B cell (primary cell): Measurements from ENCODE around the gene FOXK1. TPM values are rescaled to one million over a fixed set of nuclear protein-coding genes. Genes with fewer than 3 reads are reported as not detected.

Experiments used
- ATAC-seq: fragments of 200-7000 bp; cut with Tn5 transposase; one replicate; pipeline ENCODE4 v1.10.0; 2021; ENCODE audit warnings: low read depth, mild to moderate bottlenecking, moderate number of reproducible peaks, moderate library complexity
- CTCF ChIA-PET: fragments of 350-600 bp; sonication (Branson Sonifier 250); formaldehyde crosslinking; loops from one replicate; lab custom pipeline; 2021; ENCODE audit warnings: antibody characterized with exemption, inconsistent platforms; lab: Charles Lee
- POLR2A ChIA-PET: fragments of 350-600 bp; sonication (Branson Sonifier 250); formaldehyde crosslinking; loops from one replicate; lab custom pipeline; 2021; ENCODE audit warnings: antibody characterized with exemption; lab: Charles Lee
- DNase-seq: peaks from one replicate; pipeline ENCODE4 v3.0.0; 2013
- H2AFZ ChIP-seq: 2 replicates; pipeline ENCODE4 v1.6.1; 2012; ENCODE audit warnings: mild to moderate bottlenecking, low read depth, low read length; ENCODE audit not compliant: insufficient read depth, poor library complexity, severe bottlenecking
- H3K27ac ChIP-seq, 2 donors: 1 replicate in 1 of 2; 2 replicates in 1 of 2; pipeline ENCODE4 v1.5.1; 2012 to 2013; ENCODE audit warnings: low read length in 2 of 2, mild to moderate bottlenecking in 2 of 2, moderate library complexity in 1 of 2
- H3K27me3 ChIP-seq, 4 experiments: fragments of 200-600 bp in 1 of 4; sonication (generic) in 1 of 4; replicated peaks in 1 of 4; 1 replicate in 2 of 4; 2 replicates in 2 of 4; pipeline versions ENCODE4 v1.6.1 to v1.7.0; 2013 to 2016; ENCODE audit warnings: low read length in 3 of 4, mild to moderate bottlenecking in 2 of 4, mixed read lengths in 1 of 4, moderate library complexity in 1 of 4; ENCODE audit not compliant: insufficient read depth in 4 of 4, control insufficient read depth in 3 of 4; ENCODE audit errors: control extremely low read depth in 1 of 4
- H3K36me3 ChIP-seq, 2 experiments: replicated peaks in 1 of 2; 1 replicate in 1 of 2; 2 replicates in 1 of 2; pipeline versions ENCODE4 v1.6.1 to v1.7.1; 2013; ENCODE audit warnings: low read length in 1 of 2; ENCODE audit not compliant: insufficient read depth in 2 of 2, control insufficient read depth in 1 of 2; ENCODE audit errors: control extremely low read depth in 1 of 2, extremely low read depth in 1 of 2
- H3K4me1 ChIP-seq, 2 donors: fragments of 200-600 bp in 1 of 2; sonication (generic) in 1 of 2; 1 replicate in 1 of 2; 2 replicates in 1 of 2; pipeline versions ENCODE4 v1.5.1 to v1.6.1; 2013 to 2017; ENCODE audit warnings: low read length in 2 of 2; ENCODE audit not compliant: control insufficient read depth in 2 of 2, insufficient read depth in 2 of 2
- H3K4me2 ChIP-seq: replicated peaks from 2 replicates; pipeline ENCODE3; 2012; ENCODE audit warnings: mild to moderate bottlenecking, low read depth, low read length; ENCODE audit not compliant: poor library complexity, severe bottlenecking
- H3K4me3 ChIP-seq, 5 experiments: fragments of 200-600 bp in 1 of 5; sonication (generic) in 1 of 5; 1 replicate in 3 of 5; 2 replicates in 2 of 5; pipeline versions ENCODE4 v1.5.1 to v1.7.0; 2011 to 2016; ENCODE audit warnings: low read length in 4 of 5, mild to moderate bottlenecking in 4 of 5, low read depth in 2 of 5, control low read depth in 1 of 5, moderate library complexity in 1 of 5; ENCODE audit not compliant: insufficient read depth in 1 of 5; ENCODE audit errors: control extremely low read depth in 1 of 5, extremely low read depth in 1 of 5
- H3K79me2 ChIP-seq: fragments of 200-600 bp; sonication (generic); one replicate; pipeline ENCODE4 v1.6.0; 2016; ENCODE audit warnings: low read length; ENCODE audit not compliant: control insufficient read depth, insufficient read depth
- H3K9ac ChIP-seq: fragments of 200-600 bp; sonication (generic); 2 replicates; pipeline ENCODE4 v1.6.1; 2017; ENCODE audit warnings: mild to moderate bottlenecking, low read length, moderate library complexity
- H3K9me3 ChIP-seq, 3 donors: one replicate each; pipeline versions ENCODE4 v1.6.1 to v1.7.1; 2013; ENCODE audit warnings: low read length in 2 of 3; ENCODE audit not compliant: control insufficient read depth in 2 of 3, insufficient read depth in 1 of 3; ENCODE audit errors: control extremely low read depth in 1 of 3
- H4K20me1 ChIP-seq: 2 replicates; pipeline ENCODE4 v1.6.0; 2012; ENCODE audit warnings: mild to moderate bottlenecking, low read length; ENCODE audit not compliant: insufficient read depth, control insufficient read depth, poor library complexity, severe bottlenecking
- H3K27ac Mint-ChIP-seq: one replicate; pipeline ENCODE4 v1.8.0; 2021; ENCODE audit warnings: mixed read lengths
- H3K27me3 Mint-ChIP-seq: one replicate; pipeline ENCODE4 v1.8.0; 2021; ENCODE audit warnings: mixed read lengths
- H3K4me1 Mint-ChIP-seq: one replicate; pipeline ENCODE4 v1.8.0; 2021; ENCODE audit warnings: mixed read lengths
- H3K4me3 Mint-ChIP-seq: one replicate; pipeline ENCODE4 v1.8.0; 2021; ENCODE audit warnings: mixed read lengths
- H3K9me3 Mint-ChIP-seq: one replicate; pipeline ENCODE4 v1.8.0; 2022; ENCODE audit warnings: mixed read lengths; ENCODE audit not compliant: insufficient read depth
- EZH2 ChIP-seq: IDR thresholded peaks from 2 replicates; pipeline ENCODE4 v1.6.1; 2012; ENCODE audit warnings: borderline replicate concordance, low read depth, mild to moderate bottlenecking, moderate library complexity, low read length; ENCODE audit not compliant: insufficient read depth, poor library complexity, severe bottlenecking
- WGBS: methylation state at CpG from one replicate; pipeline ENCODE4 v1.1.5; 2013; ENCODE audit warnings: missing lambda C conversion rate; ENCODE audit not compliant: insufficient coverage; 5-methylcytosine and 5-hydroxymethylcytosine counted together
- intact Hi-C: fragments of 100-400 bp; cut with micrococcal nuclease; formaldehyde crosslinking; loops from one replicate; pipeline ENCODE4 v1.10.0; 2022
- polyA plus RNA-seq: library from polyadenylated mRNA; depleted of rRNA; stranded (reverse); fragments of >200 nt; gene quantifications from 2 replicates; pipeline ENCODE4 v1.2.3, GENCODE V29; 2012
- total RNA-seq, 2 donors: library from RNA; stranded (reverse); fragments of 120-200 nt in 1 of 2; gene quantifications; 1 replicate in 1 of 2; 2 replicates in 1 of 2; pipeline versions ENCODE4 v1.2.3 to v1.2.4, GENCODE V29; 2013 to 2022
- TF ChIP-seq, protein P1 (sequence below): fragments of 200-600 bp; IDR thresholded peaks from one replicate; pipeline ENCODE4 v1.8.0; 2022; ENCODE audit warnings: antibody characterized with exemption, mild to moderate bottlenecking

Gene FOXK1
- total and polyA plus RNA-seq, 2 donors (not counting 1 experiment from before 2014, with no cell fraction given), result 17.9 to 56.2 TPM

DNA sequence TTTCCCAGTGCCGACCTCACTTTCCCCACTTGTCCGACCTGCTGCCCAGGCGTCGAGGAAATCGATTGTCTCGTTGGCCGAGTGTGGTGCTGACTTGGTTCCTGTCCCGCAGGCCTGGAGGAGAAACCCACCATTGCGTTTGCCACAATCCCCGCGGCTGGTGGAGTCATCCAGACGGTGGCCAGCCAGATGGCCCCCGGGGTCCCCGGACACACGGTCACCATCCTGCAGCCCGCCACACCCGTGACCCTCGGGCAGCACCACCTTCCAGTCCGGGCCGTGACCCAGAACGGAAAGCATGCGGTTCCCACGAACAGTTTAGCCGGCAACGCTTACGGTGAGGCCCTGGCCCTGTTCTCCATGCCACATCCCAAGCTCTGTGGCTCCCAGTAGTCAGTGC lies 78.9 kb downstream of the FOXK1 start:
- Histone ChIP-seq H4K20me1 (peaks cover 7% of the 10 kb centered on the region), H3K9me3 (no peaks in the 10 kb centered on the region), H3K36me3 (peaks cover 0 to 75% of the 10 kb centered on the region in 2 experiments), H3K4me3 (no peak overlapping the region), H2AFZ (no peak overlapping the region), H3K27ac (no peak overlapping the region), H3K4me1 (peaks cover 0 to 3% of the 10 kb centered on the region in 2 donors), H3K9ac (no peak overlapping the region), H3K4me2 (no peak overlapping the region), H3K79me2 (peaks cover 14% of the 10 kb centered on the region), H3K27me3 (no peaks in the 10 kb centered on the region)
- no peak for TF ChIP-seq EZH2
- TF ChIP-seq, protein P1, sequence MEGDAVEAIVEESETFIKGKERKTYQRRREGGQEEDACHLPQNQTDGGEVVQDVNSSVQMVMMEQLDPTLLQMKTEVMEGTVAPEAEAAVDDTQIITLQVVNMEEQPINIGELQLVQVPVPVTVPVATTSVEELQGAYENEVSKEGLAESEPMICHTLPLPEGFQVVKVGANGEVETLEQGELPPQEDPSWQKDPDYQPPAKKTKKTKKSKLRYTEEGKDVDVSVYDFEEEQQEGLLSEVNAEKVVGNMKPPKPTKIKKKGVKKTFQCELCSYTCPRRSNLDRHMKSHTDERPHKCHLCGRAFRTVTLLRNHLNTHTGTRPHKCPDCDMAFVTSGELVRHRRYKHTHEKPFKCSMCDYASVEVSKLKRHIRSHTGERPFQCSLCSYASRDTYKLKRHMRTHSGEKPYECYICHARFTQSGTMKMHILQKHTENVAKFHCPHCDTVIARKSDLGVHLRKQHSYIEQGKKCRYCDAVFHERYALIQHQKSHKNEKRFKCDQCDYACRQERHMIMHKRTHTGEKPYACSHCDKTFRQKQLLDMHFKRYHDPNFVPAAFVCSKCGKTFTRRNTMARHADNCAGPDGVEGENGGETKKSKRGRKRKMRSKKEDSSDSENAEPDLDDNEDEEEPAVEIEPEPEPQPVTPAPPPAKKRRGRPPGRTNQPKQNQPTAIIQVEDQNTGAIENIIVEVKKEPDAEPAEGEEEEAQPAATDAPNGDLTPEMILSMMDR, result no peak
- Mint-ChIP-seq H3K4me1 (peaks cover 2% of the 10 kb centered on the region), H3K27me3 (no peaks in the 10 kb centered on the region), H3K4me3 (no peak overlapping the region), H3K27ac (no peak overlapping the region), H3K9me3 (no peaks in the 10 kb centered on the region)
- intact Hi-C loops, result no loop called here
- ChIA-PET POLR2A (no interaction called here), CTCF (no interaction called here)
- DNase-seq (no peak), ATAC-seq (no peak)
- WGBS, result 98% methylated on average over 26 of the region's 26 CpGs

DNA sequence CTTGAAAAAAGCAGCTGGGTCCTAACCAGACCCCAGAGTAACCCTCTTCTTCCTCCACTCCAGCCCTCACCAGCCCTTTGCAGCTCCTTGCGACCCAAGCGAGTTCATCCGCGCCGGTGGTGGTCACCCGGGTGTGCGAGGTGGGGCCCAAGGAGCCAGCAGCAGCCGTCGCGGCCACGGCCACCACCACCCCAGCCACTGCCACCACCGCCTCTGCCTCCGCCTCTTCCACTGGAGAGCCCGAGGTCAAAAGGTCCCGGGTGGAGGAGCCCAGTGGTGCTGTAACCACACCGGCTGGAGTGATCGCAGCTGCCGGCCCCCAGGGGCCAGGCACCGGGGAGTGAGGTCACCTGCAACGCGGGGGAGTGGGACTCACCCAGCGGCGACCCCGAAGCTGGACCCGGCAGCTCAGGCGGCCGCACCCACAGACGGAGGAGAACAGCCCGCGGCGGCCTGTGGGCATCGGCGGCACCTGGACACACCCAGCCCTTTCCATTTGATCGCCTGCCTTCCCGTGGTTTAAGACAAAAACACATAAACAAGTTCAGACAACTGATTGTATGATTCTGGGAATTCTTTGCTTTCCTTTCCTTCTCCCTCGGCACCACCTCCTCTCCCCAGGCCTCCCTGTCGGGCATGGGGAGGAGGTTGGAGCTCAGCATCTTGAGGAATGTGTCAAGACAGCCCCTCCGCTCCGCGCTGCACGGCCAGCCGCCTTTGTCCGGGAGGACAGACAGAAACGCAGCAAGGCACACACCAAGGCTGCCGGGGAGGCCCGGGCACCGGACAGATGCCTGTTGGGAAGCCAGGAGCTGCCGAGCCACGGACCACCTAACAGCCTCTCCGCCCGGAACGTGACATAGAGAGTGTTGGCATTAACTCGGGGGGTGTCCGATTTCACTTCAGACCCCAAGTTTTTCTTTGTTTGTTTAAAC lies 80.3 kb downstream of the FOXK1 start:
- Histone ChIP-seq H3K79me2 (peaks cover 4% of the 10 kb centered on the region), H3K36me3 (peaks cover 0 to 68% of the 10 kb centered on the region in 2 experiments)
- POLR2A ChIA-PET, result no interaction called here

More for the DNA sequence above, 80.3 kb downstream of the FOXK1 start:
- no peaks in the 10 kb centered on the region for H3K27me3 ChIP-seq
- WGBS, result 98% methylated on average over 43 of the region's 54 CpGs
- peaks cover 0 to 3% of the 10 kb centered on the region in 2 donors for H3K4me1 ChIP-seq
- Mint-ChIP-seq H3K4me3 (no peak overlapping the region), H3K27ac (no peak overlapping the region), H3K4me1 (peaks cover 2% of the 10 kb centered on the region), H3K27me3 (no peaks in the 10 kb centered on the region), H3K9me3 (no peaks in the 10 kb centered on the region)
- H3K9me3 ChIP-seq, result no peaks in the 10 kb centered on the region
- no peak for TF ChIP-seq EZH2
- TF ChIP-seq, protein P1, result no peak
- H4K20me1 ChIP-seq, result peaks cover 7% of the 10 kb centered on the region
- no peak for ATAC-seq
- no peak overlapping the region for H3K27ac ChIP-seq
- no peak overlapping the region for H3K4me3 ChIP-seq
- no peak for DNase-seq
- no peak overlapping the region for H2AFZ ChIP-seq
- H3K9ac ChIP-seq, result no peak overlapping the region
- CTCF ChIA-PET, result no interaction called here
- intact Hi-C loops, result no loop called here
- no peak overlapping the region for H3K4me2 ChIP-seq
